ENCODE measurements around the gene NDUFC1.

GRCh38 chr4:139278485-139278884, 23.8 kb downstream of the NDUFC1 start:
- TF ChIP-seq CTCF (IDR thresholded peaks at IDR 0.05; ENCODE audit: low read depth, low read length, missing input control) = no peak
- TF ChIP-seq ZBTB33 (IDR thresholded peaks at IDR 0.05) = no peak
- TF ChIP-seq MAX (IDR thresholded peaks at IDR 0.05) = no peak
- no peak for TF ChIP-seq REST (IDR thresholded peaks at IDR 0.05)
- no peak for TF ChIP-seq RAD21 (IDR thresholded peaks at IDR 0.05)
- no peak for TF ChIP-seq ATF3 (IDR thresholded peaks at IDR 0.05)
- no peak for TF ChIP-seq GABPA (IDR thresholded peaks at IDR 0.05 in 1 of 2, conservative IDR thresholded peaks at IDR 0.05 in 1 of 2)
- TF ChIP-seq NR2F2 (IDR thresholded peaks at IDR 0.05) = no peak

All from liver (tissue), 3 donors.